Tibial nerve (tissue), 4 donors: Measurements from ENCODE around the gene KCNH3.

Experiments used
- EP300 ChIP-seq, 2 donors: sonication (generic); formaldehyde crosslinking; IDR thresholded peaks; one replicate each; pipeline ENCODE4 v1.6.1; 2017; ENCODE audit warnings: antibody characterized with exemption in 2 of 2, mild to moderate bottlenecking in 1 of 2
- POLR2A ChIP-seq, 2 donors: fragments of 450-650 bp; IDR thresholded peaks; one replicate each; pipeline ENCODE4 v1.6.1; 2017; ENCODE audit warnings: antibody characterized with exemption in 2 of 2, mild to moderate bottlenecking in 2 of 2, moderate library complexity in 2 of 2
- TF ChIP-seq, protein P1 (sequence below), 5 experiments: fragments of 200-600 bp in 3 of 5; fragments of 450-650 bp in 2 of 5; sonication (generic) in 3 of 5; IDR thresholded peaks; one replicate each; pipeline ENCODE4 v1.5.1; 2016 to 2019; ENCODE audit warnings: antibody characterized with exemption in 5 of 5, mild to moderate bottlenecking in 3 of 5, moderate library complexity in 2 of 5

DNA sequence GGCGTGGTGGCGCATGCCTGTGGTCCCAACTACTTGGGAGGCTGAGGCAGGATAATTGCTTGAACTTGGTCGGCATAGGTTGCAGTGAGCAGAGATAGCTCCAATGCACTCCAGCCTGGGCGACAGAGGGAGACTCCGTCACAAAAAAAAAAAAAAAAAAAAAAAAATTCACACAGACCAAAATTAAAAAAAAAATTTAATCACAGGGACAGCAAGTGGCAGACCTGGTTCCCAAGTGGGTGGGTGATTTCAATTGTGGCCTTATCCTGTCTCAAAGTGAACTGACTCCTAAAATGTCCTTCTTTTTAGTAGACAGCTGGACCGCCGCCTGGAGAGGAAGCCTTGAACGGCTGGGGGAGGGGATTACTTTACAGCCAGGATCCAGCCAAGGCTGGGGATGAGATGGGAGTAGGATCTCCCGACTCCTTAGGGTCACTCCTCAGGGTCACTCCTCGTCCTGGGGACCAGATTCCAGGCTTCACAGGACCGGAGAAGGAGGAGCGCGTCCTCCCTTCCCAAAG is 1.5 kb upstream of the KCNH3 start:
- TF ChIP-seq, protein P1, sequence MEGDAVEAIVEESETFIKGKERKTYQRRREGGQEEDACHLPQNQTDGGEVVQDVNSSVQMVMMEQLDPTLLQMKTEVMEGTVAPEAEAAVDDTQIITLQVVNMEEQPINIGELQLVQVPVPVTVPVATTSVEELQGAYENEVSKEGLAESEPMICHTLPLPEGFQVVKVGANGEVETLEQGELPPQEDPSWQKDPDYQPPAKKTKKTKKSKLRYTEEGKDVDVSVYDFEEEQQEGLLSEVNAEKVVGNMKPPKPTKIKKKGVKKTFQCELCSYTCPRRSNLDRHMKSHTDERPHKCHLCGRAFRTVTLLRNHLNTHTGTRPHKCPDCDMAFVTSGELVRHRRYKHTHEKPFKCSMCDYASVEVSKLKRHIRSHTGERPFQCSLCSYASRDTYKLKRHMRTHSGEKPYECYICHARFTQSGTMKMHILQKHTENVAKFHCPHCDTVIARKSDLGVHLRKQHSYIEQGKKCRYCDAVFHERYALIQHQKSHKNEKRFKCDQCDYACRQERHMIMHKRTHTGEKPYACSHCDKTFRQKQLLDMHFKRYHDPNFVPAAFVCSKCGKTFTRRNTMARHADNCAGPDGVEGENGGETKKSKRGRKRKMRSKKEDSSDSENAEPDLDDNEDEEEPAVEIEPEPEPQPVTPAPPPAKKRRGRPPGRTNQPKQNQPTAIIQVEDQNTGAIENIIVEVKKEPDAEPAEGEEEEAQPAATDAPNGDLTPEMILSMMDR (IDR thresholded peaks at IDR 0.05), result no peak
- TF ChIP-seq EP300 (IDR thresholded peaks at IDR 0.05) (no peak), POLR2A (IDR thresholded peaks at IDR 0.05) (no peak)
